OCI-LY7 (cell line): ENCODE results near the gene FBXO36.

ENCODE experiments used
- EZH2phosphoT487 ChIP-seq: fragments of 200-600 bp; sonication (generic); IDR thresholded peaks from 2 replicates; pipeline ENCODE4 v1.6.1; 2018; ENCODE audit warnings: low read depth, borderline replicate concordance, mild to moderate bottlenecking, mixed run types, antibody characterized with exemption, low read length, moderate library complexity, mixed read lengths
- TF ChIP-seq, protein P1 (sequence below): fragments of 200-600 bp; sonication (generic); conservative IDR thresholded peaks from 2 replicates; pipeline ENCODE4 v1.5.1; 2014; ENCODE audit warnings: mild to moderate bottlenecking, antibody characterized with exemption, low read length, moderate library complexity, mixed read lengths

DNA sequence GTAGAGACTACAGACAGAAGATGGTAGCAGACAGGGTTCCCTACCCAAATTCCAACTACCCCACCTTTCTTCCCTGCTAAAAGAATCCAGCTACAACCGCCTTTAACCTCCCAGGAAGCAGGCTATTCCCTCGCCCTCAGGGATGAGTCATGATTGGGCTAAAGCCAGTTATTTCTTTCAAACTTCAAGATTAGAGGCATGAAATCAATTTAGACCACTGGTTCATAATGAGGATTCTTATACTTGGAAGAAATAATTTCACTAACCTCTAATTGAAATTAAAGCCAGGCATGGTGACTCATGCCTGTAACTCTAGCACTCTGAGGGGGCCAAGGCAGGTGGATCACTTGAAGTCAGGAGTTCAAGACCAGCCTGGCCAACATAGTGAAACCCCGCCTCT is 20.5 kb upstream of the FBXO36 start:
- TF ChIP-seq, protein P1, sequence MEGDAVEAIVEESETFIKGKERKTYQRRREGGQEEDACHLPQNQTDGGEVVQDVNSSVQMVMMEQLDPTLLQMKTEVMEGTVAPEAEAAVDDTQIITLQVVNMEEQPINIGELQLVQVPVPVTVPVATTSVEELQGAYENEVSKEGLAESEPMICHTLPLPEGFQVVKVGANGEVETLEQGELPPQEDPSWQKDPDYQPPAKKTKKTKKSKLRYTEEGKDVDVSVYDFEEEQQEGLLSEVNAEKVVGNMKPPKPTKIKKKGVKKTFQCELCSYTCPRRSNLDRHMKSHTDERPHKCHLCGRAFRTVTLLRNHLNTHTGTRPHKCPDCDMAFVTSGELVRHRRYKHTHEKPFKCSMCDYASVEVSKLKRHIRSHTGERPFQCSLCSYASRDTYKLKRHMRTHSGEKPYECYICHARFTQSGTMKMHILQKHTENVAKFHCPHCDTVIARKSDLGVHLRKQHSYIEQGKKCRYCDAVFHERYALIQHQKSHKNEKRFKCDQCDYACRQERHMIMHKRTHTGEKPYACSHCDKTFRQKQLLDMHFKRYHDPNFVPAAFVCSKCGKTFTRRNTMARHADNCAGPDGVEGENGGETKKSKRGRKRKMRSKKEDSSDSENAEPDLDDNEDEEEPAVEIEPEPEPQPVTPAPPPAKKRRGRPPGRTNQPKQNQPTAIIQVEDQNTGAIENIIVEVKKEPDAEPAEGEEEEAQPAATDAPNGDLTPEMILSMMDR, result no peak
- TF ChIP-seq EZH2phosphoT487, result no peak
